Measurements from ENCODE around the gene OR10G4. TPM values are rescaled to one million over a fixed set of nuclear protein-coding genes. Genes with fewer than 3 reads are reported as not detected.
"Not testable (repeated sequence)": the region's sequence is repeated elsewhere in the genome, so short reads cannot be mapped to it uniquely, and the experiment has no call there.

OR10G4 gene, protein sequence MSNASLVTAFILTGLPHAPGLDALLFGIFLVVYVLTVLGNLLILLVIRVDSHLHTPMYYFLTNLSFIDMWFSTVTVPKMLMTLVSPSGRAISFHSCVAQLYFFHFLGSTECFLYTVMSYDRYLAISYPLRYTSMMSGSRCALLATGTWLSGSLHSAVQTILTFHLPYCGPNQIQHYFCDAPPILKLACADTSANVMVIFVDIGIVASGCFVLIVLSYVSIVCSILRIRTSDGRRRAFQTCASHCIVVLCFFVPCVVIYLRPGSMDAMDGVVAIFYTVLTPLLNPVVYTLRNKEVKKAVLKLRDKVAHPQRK
- total RNA-seq (2014; rRNA removed; shearing (Covaris generic)), result not detected in 2 replicates
- polyA plus RNA-seq (2015; cell fraction: cytosol; rRNA removed), result not detected in 2 replicates
- not detected in 2 replicates for polyA plus RNA-seq (2015; cell fraction: nucleus; rRNA removed)

DNA sequence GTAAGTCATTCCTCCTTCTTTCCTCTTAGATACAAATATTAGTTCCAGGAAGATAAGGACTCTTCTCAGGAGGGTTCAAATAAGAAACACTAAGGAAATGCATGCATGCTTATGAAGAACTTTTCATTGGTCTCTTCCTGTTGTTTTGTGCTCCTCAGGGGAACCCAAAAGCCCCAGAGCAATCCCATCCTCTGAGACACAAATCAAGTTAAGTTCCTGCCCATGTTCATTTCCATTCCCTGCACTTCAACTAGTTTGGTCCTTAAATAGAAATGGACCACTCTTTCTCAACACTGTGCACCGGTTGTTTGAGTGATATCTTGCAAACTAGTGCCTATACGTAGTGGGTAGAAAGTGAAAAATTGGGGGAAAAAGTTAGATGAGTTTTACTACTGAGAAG is at the start of gene OR10G4:
OR10G4 (plus strand) TSS at position 301 of the 400 bp plus-strand sequence. CDS start 2,578 bp downstream, outside the sequence.
- no peak for DNase-seq (ENCODE audit: low read depth, low spot score)
- in situ Hi-C loops (cut with HindIII; ENCODE audit: low pct_unique_long_range_greater_than_20kb, low sequenced_read_pairs), result no loop called here

GRCh38 chr11:123973816-123974215 is 39.0 kb upstream of the OR10G4 start:
- in situ Hi-C loops (cut with HindIII; ENCODE audit: low pct_unique_long_range_greater_than_20kb, low sequenced_read_pairs), result no loop called here
- no peak for DNase-seq (ENCODE audit: low read depth, low spot score)

GRCh38 chr11:123976770-123977560 is 35.8 kb upstream of the OR10G4 start:
- DNase-seq (ENCODE audit: low read depth, low spot score), result no peak
- in situ Hi-C loops (cut with HindIII; ENCODE audit: low pct_unique_long_range_greater_than_20kb, low sequenced_read_pairs), result no loop called here

- in situ Hi-C loops (cut with HindIII; ENCODE audit: low pct_unique_long_range_greater_than_20kb, low sequenced_read_pairs), result no loop called here
- no peak for DNase-seq (ENCODE audit: low read depth, low spot score)
Observed at GRCh38 chr11:123977731-123978347, 35.0 kb upstream of the OR10G4 start, which contains the start of gene OR10S1. TSS of gene OR10S1 (minus strand) at chr11:123977781. CDS start at chr11:123977664, 117 bp downstream.

DNA sequence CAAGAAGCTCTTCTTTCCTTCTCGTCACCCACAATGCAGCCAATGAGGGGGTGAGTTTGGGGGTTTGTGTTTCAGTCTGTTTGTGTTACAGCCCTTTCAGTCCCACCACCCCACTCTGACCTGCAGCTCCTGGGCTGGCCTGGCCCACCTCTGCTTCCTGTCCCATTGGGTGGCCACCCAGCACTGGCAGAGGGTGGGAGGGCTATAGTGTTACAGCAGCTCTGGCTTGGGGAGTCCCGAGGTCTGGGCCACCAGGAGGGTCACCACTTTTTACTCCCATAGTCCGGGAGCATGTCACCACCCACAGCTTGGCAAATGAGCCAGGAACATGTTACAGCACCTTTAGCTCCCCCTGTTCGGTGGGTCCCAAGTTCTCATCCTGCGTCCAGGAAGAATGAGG is 33.5 kb upstream of the OR10G4 start:
- in situ Hi-C loops (cut with HindIII; ENCODE audit: low pct_unique_long_range_greater_than_20kb, low sequenced_read_pairs), result no loop called here
- no peak for DNase-seq (ENCODE audit: low read depth, low spot score)

DNA sequence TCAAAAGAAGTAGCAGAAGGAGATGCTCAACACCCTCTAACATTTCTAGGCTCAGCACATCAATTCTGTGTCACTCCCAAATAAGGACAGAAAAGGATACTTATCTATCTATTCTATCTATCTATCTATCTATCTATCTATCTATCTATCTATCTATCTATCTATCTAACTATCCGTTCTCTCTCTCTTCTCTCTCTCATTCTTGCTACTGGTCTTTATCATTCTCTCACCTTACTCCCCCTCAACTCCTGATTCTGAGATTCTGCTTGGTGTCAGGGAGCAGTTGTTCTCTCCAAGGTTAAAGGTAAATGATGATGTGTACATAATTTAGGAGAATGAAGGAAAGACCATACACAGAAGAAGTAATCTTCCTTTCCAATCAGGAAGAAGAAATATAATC is 17.7 kb upstream of the OR10G4 start, which contains the start of gene OR10G6:
OR10G6 (minus strand) TSS at position 43 of the 400 bp plus-strand sequence; CDS start at position 43, 0 bp downstream.
- in situ Hi-C loops (cut with HindIII; ENCODE audit: low pct_unique_long_range_greater_than_20kb, low sequenced_read_pairs), result no loop called here
- DNase-seq (ENCODE audit: low read depth, low spot score), result no peak

DNA sequence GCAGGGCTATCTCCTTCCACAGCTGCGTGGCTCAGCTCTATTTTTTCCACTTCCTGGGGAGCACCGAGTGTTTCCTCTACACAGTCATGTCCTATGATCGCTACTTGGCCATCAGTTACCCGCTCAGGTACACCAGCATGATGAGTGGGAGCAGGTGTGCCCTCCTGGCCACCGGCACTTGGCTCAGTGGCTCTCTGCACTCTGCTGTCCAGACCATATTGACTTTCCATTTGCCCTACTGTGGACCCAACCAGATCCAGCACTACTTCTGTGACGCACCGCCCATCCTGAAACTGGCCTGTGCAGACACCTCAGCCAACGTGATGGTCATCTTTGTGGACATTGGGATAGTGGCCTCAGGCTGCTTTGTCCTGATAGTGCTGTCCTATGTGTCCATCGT is 3.0 kb downstream of the OR10G4 start:
- in situ Hi-C loops (cut with HindIII; ENCODE audit: low pct_unique_long_range_greater_than_20kb, low sequenced_read_pairs); DNase-seq (ENCODE audit: low read depth, low spot score): not testable (repeated sequence)

DNA sequence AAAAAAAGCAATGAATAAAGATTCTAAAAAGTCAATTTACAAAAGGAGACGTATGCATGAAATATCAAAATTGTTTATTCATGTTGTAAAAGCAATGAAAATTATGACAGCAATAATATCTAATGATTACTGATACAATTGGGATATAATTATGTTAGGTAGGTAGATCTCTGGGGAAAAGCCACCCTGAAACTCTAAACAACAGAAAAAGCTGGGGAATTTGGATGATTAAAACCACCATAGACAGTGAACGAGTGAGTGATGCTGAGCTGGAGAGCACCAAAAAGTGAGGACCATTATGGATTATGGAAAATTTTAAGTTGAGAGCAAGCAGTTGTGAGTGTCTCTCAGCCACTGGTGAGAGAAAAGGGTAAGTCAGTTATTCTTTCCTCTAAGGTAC is 13.7 kb downstream of the OR10G4 start, which contains the start of gene OR10G8:
OR10G8 (plus strand) TSS at position 301 of the 400 bp plus-strand sequence. CDS start 2,825 bp downstream, outside the sequence.
- in situ Hi-C loops (cut with HindIII; ENCODE audit: low pct_unique_long_range_greater_than_20kb, low sequenced_read_pairs), result no loop called here
- DNase-seq (ENCODE audit: low read depth, low spot score), result no peak

GRCh38 chr11:124036666-124037065 is 23.9 kb downstream of the OR10G4 start:
- in situ Hi-C loops (cut with HindIII; ENCODE audit: low pct_unique_long_range_greater_than_20kb, low sequenced_read_pairs), result no loop called here
- DNase-seq (ENCODE audit: low read depth, low spot score), result no peak

- in situ Hi-C loops (cut with HindIII; ENCODE audit: low pct_unique_long_range_greater_than_20kb, low sequenced_read_pairs), result no loop called here
Observed at GRCh38 chr11:124039557-124039956, 26.8 kb downstream of the OR10G4 start.

GRCh38 chr11:124041254-124041653 is 28.5 kb downstream of the OR10G4 start, which contains the start of gene OR10G7:
TSS of gene OR10G7 (minus strand) at chr11:124041325. CDS start at chr11:124039001, 2,324 bp downstream.
- DNase-seq (ENCODE audit: low read depth, low spot score), result no peak
- in situ Hi-C loops (cut with HindIII; ENCODE audit: low pct_unique_long_range_greater_than_20kb, low sequenced_read_pairs), result no loop called here

More at GRCh38 chr11:124039557-124039956, 26.8 kb downstream of the OR10G4 start:
- no peak for DNase-seq (ENCODE audit: low read depth, low spot score)

- in situ Hi-C loops (cut with HindIII; ENCODE audit: low pct_unique_long_range_greater_than_20kb, low sequenced_read_pairs), result no loop called here
Observed at GRCh38 chr11:124043420-124043819, 30.6 kb downstream of the OR10G4 start.

DNA sequence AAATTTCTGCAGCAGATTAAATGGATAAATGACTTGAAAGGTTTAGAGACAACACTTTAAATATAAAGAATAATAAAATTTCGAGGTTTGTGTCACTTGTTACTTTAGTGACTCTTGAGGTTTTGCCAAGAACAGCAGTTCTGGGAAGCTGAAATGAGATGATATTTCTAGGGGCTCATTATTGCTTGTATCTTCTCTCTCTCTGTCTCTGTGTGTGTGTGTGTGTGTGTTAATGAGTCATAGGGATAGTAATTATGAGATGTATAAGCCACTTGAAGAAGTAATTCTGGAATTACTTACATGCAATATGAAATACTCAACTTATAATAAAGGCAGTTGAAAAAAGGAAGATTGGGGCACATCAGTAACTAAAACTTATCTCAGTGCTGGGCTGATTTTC is 38.0 kb downstream of the OR10G4 start:
- no peak for DNase-seq (ENCODE audit: low read depth, low spot score)
- in situ Hi-C loops (cut with HindIII; ENCODE audit: low pct_unique_long_range_greater_than_20kb, low sequenced_read_pairs), result no loop called here

More at GRCh38 chr11:124043420-124043819, 30.6 kb downstream of the OR10G4 start:
- no peak for DNase-seq (ENCODE audit: low read depth, low spot score)

DNA sequence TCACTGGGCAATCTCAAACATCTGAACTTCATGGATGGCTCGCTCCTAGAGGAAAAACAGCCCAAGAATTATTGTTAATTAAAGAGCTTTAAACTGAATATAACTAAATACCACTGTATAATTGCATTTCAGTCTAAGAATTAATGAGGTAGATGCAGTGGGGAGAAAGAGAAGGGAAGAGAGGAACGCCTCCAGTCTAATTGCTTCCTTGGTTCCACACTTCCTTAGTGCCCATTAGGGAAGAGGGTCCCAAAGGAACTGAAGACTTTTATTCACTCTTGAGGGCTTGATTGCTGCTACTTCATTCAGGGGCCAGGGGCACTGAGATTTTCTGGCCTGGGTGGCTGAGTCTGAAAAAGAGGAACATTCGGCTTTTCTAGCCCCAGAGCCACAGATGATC is 40.2 kb downstream of the OR10G4 start:
- DNase-seq (ENCODE audit: low read depth, low spot score), result no peak
- in situ Hi-C loops (cut with HindIII; ENCODE audit: low pct_unique_long_range_greater_than_20kb, low sequenced_read_pairs), result no loop called here
